NAMALWA (cell line): Measurements from ENCODE around the gene SERPINA12.

ENCODE experiments used
- DNase-seq: peaks from one replicate; pipeline ENCODE4 v3.0.0-alpha.2; 2015; ENCODE audit warnings: low spot score

The SERPINA12 gene

GRCh38 chr14:94439453-94440057, 69.7 kb downstream of the SERPINA12 start:
- DNase-seq: peak; percentile 17
